Erythroblast (primary cell): ENCODE data around the gene DNAJC24.
A peak's percentile ranks its signal among the peaks of the same experiment; 100 is the strongest.

Source experiments
- DNase-seq, 2 experiments: peaks; one replicate each; lab custom pipeline; 2025; lab: John Stamatoyannopoulos, UW
- GATA1 ChIP-seq: IDR thresholded peaks from 2 replicates; pipeline ENCODE4 v1.6.1; 2011; ENCODE audit warnings: low read depth, mild to moderate bottlenecking, control low read depth, low read length, moderate library complexity
- POLR2A ChIP-seq: IDR thresholded peaks from 2 replicates; pipeline ENCODE4 v1.6.1; 2011; ENCODE audit warnings: mild to moderate bottlenecking, low read length

DNAJC24 gene

DNA sequence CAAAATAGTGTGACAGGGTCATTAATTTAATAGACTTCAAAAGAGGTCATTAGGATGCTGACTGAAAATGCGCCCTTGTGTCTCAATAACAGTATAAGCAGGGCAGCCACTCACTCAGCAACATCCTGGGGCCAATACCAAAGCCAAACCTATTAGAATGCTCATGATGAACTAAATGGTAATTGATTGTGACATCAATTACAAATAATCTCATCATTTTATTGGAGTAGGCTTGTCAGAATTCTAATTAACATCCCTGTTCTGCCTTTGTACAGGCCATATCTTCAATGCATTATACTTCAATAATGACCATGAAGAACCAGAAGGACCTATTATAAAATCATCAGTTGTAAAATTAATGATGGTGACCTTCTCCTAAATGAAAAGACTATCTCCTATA lies 64.2 kb downstream of the DNAJC24 start:
- TF ChIP-seq GATA1 (no peak), POLR2A (no peak)
- no peak for DNase-seq

DNA sequence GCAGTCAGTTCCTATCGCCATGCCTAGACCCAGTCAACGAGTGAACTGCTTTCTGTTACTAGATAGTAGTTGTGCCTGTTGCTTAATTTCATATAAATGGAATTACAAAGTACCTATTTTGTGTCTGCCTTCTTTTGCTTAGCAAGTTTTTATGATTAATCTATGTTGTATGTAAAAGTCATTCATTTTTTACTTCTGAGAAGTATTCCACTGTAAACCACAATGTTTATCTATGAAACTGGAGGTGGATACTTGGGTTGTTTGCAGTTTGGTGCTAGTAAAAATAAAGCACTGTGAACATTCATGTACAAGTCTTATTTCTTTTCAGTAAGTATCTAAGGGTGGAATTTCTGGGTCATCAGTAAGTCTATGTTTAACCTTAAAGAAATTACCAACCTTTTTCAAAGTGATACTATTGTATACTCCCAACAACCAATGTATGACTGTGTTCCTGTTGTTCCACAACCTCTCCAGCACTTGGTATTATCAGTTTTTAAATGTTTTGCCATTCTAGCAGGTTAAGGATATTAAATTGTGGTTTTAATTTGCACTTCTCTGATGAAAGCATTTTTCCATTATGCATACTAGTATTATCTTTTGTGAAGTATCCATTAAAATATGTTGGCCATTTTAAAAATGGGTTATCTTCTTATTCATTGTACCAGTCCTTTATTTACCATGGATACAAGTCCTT lies 68.2 kb downstream of the DNAJC24 start:
- no peak for DNase-seq
- TF ChIP-seq POLR2A (no peak), GATA1 (no peak)

GRCh38 chr11:31441296-31441695 lies 71.6 kb downstream of the DNAJC24 start:
- no peak for DNase-seq
- TF ChIP-seq GATA1 (no peak), POLR2A (no peak)

GRCh38 chr11:31442086-31442485 lies 72.4 kb downstream of the DNAJC24 start:
- TF ChIP-seq GATA1, result no peak
- TF ChIP-seq POLR2A, result no peak
- DNase-seq, result no peak

DNA sequence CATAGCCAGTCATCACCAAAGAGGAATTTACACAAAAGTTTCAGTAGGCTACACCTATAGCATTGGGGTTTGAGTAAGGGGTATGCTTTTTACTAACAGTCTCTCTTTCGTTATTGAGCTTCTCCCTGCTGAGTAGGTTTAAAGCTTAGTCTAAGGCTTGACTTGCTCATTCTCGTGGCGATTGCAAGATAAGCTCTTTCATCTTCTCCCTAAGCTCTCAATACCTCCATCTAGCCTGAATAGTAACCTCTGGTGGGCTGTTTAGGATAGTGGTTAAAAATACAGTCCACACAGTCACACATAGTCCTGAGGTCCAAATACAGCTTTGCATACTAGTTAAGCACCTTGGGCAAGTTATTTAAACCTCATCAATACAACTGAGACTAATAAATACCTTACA lies 74.1 kb downstream of the DNAJC24 start:
- no peak for TF ChIP-seq POLR2A
- no peak for TF ChIP-seq GATA1
- DNase-seq, result no peak

DNA sequence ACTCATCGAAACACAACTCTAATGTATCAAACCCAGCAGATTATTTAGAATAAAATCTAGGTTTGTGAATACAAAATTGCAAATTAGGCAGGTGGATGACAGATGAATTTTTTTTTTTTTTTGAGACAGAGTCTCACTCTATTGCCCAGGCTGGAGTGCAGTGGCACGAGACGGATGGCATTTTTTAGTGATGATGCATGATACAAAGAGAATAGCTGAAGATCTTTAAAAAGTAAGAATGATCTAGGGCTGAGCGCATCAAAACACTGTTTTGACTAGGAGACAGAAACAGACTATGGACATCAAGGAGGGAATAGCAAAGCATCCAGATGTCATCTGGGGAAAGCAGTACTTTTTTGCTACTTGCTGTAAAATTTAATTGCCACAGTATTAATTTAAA lies 76.0 kb downstream of the DNAJC24 start:
- DNase-seq, result no peak
- TF ChIP-seq GATA1, result no peak
- no peak for TF ChIP-seq POLR2A

DNA sequence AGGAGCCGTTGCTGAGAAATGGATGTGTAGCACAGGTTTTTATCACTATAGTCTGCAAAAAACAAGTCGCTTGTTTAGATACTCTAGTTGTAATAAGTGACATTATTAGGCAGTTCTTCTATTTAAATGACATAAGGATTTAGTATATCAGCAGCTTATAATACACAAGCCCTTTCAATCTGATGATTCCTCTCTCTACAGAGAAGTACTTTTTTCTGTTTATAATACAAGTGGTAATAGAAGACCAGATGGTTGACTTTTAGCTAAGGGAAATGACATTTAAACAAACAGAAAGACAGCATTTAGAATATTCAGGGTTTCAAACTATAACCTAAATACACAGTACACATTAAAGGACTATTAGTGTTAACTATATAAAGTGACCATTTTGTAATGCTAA lies 79.4 kb downstream of the DNAJC24 start:
- DNase-seq, result no peak
- no peak for TF ChIP-seq GATA1
- no peak for TF ChIP-seq POLR2A

- no peak for DNase-seq
- TF ChIP-seq POLR2A (no peak), GATA1 (no peak)
Measured at GRCh38 chr11:31450841-31451240, 81.2 kb downstream of the DNAJC24 start.

- TF ChIP-seq POLR2A (no peak), GATA1 (no peak)
- DNase-seq, result no peak
Measured at GRCh38 chr11:31455177-31455576, 85.5 kb downstream of the DNAJC24 start.

DNA sequence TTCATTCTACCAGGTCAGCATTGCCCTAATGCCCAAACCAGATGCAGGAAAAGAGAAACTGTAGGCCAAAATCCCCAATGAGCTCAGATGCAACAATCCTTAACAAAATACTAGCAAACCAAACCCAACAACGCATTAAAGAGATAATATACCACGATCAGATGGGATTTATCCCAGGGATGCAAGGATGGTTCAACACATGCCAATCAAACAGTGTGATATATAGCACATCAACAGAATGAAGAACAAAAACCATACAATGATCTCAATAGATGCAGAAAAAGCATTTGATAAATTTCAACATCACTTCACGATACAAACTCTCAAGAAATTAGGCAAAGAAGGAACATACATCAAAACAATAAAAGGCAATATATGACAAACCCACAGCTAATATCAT lies 94.8 kb downstream of the DNAJC24 start:
- no peak for DNase-seq
- no peak for TF ChIP-seq GATA1
- TF ChIP-seq POLR2A, result no peak

- DNase-seq, result no peak
- TF ChIP-seq GATA1, result no peak
- no peak for TF ChIP-seq POLR2A
Measured at GRCh38 chr11:31474083-31474482, 104.4 kb downstream of the DNAJC24 start.

GRCh38 chr11:31477528-31478222 lies 108.0 kb downstream of the DNAJC24 start:
- TF ChIP-seq POLR2A (no peak), GATA1 (no peak)

DNA sequence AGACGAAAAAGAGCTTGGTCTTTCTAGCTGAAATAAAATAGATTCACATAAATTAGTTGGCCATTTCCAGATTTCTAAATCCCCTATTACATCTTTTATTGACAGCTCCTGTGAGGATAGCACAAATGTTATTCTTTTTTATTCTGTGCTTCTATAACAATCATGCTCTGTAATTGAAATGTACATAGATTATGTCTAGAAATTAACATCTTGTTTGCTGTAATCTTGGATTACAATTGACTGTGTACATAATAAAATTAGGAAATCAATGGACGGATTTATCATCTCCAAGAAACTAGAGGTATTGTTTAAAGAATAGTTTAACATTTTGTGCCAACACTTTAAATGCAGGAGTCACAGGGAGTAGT lies 108.5 kb downstream of the DNAJC24 start:
- TF ChIP-seq GATA1 (no peak), POLR2A (no peak)
- DNase-seq, result no peak

More at GRCh38 chr11:31477528-31478222, 108.0 kb downstream of the DNAJC24 start:
- no peak for DNase-seq

- DNase-seq, result no peak
- TF ChIP-seq POLR2A (no peak), GATA1 (no peak)
Measured at GRCh38 chr11:31479066-31479465, 109.4 kb downstream of the DNAJC24 start.

- peak in 1 of 2 experiments; percentile 21 for DNase-seq
- no peak for TF ChIP-seq POLR2A
- no peak for TF ChIP-seq GATA1
Measured at GRCh38 chr11:31480930-31481329, 111.3 kb downstream of the DNAJC24 start.
